ENCODE data around the gene XPO1.

- TF ChIP-seq CTCF (IDR thresholded peaks at IDR 0.05; ENCODE audit: low read depth, low read length, missing input control) (no peak), RAD21 (IDR thresholded peaks at IDR 0.05) (no peak), TAF1 (conservative IDR thresholded peaks at IDR 0.05) (no peak), ATF3 (IDR thresholded peaks at IDR 0.05) (no peak), SP1 (IDR thresholded peaks at IDR 0.05) (no peak), EGR1 (IDR thresholded peaks at IDR 0.05; ENCODE audit: low read depth in 2 of 2) (no peak), GABPA (IDR thresholded peaks at IDR 0.05 in 1 of 2, conservative IDR thresholded peaks at IDR 0.05 in 1 of 2) (no peak), YY1 (IDR thresholded peaks at IDR 0.05) (no peak), FOXA1 (IDR thresholded peaks at IDR 0.05) (no peak), NR2F2 (IDR thresholded peaks at IDR 0.05) (no peak)
- TF ChIP-seq, protein P1, sequence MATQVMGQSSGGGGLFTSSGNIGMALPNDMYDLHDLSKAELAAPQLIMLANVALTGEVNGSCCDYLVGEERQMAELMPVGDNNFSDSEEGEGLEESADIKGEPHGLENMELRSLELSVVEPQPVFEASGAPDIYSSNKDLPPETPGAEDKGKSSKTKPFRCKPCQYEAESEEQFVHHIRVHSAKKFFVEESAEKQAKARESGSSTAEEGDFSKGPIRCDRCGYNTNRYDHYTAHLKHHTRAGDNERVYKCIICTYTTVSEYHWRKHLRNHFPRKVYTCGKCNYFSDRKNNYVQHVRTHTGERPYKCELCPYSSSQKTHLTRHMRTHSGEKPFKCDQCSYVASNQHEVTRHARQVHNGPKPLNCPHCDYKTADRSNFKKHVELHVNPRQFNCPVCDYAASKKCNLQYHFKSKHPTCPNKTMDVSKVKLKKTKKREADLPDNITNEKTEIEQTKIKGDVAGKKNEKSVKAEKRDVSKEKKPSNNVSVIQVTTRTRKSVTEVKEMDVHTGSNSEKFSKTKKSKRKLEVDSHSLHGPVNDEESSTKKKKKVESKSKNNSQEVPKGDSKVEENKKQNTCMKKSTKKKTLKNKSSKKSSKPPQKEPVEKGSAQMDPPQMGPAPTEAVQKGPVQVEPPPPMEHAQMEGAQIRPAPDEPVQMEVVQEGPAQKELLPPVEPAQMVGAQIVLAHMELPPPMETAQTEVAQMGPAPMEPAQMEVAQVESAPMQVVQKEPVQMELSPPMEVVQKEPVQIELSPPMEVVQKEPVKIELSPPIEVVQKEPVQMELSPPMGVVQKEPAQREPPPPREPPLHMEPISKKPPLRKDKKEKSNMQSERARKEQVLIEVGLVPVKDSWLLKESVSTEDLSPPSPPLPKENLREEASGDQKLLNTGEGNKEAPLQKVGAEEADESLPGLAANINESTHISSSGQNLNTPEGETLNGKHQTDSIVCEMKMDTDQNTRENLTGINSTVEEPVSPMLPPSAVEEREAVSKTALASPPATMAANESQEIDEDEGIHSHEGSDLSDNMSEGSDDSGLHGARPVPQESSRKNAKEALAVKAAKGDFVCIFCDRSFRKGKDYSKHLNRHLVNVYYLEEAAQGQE (IDR thresholded peaks at IDR 0.05): no peak
- TF ChIP-seq, protein P2, sequence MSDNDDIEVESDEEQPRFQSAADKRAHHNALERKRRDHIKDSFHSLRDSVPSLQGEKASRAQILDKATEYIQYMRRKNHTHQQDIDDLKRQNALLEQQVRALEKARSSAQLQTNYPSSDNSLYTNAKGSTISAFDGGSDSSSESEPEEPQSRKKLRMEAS (IDR thresholded peaks at IDR 0.05): no peak
These were observed 104.5 kb downstream of the XPO1 start for GRCh38 chr2:61433606-61434005.
